Kidney (tissue), 14 donors: ENCODE measurements around the gene AP2A1. TPM values are rescaled to one million over a fixed set of nuclear protein-coding genes. Genes with fewer than 3 reads are reported as not detected.
A peak's percentile ranks its signal among the peaks of the same experiment; 100 is the strongest.

Source experiments
- DNase-seq, 5 donors: peaks; one replicate each; pipeline ENCODE4 v3.0.0-alpha.2; 2013 to 2020
- FAIRE-seq: peaks from 2 replicates; lab custom pipeline; 2012; peaks lifted over from hg19 to GRCh38; lab: Jason Lieb, UNC
- H3K27ac ChIP-seq, 2 donors: one replicate each; pipeline ENCODE4 v1.7.0; 2013; ENCODE audit warnings: low read depth in 2 of 2, low read length in 2 of 2, inconsistent platforms in 1 of 2
- H3K27me3 ChIP-seq: one replicate; pipeline ENCODE4 v1.7.1; 2013; ENCODE audit warnings: low read length, inconsistent platforms; ENCODE audit not compliant: control insufficient read depth, insufficient read depth
- H3K36me3 ChIP-seq, 3 donors: one replicate each; pipeline versions ENCODE4 v1.7.0 to v1.7.1; 2013; ENCODE audit warnings: low read length in 3 of 3, control low read depth in 1 of 3, inconsistent platforms in 1 of 3; ENCODE audit not compliant: insufficient read depth in 3 of 3, control insufficient read depth in 2 of 3
- H3K4me1 ChIP-seq, 3 donors: one replicate each; pipeline versions ENCODE4 v1.7.0 to v1.7.1; 2013; ENCODE audit warnings: low read length in 3 of 3, inconsistent platforms in 1 of 3, low read depth in 1 of 3; ENCODE audit not compliant: control insufficient read depth in 2 of 3, insufficient read depth in 2 of 3
- H3K4me3 ChIP-seq, 3 donors: one replicate each; pipeline versions ENCODE4 v1.7.0 to v1.8.1; 2013; ENCODE audit warnings: low read length in 3 of 3, control low read depth in 1 of 3, inconsistent platforms in 1 of 3
- H3K9ac ChIP-seq, 3 donors: one replicate each; pipeline versions ENCODE4 v1.7.0 to v1.7.1; 2013; ENCODE audit warnings: low read length in 3 of 3, control low read depth in 1 of 3, inconsistent platforms in 1 of 3
- H3K9me3 ChIP-seq, 3 donors: one replicate each; pipeline versions ENCODE4 v1.7.0 to v1.7.1; 2013; ENCODE audit warnings: low read length in 3 of 3, control low read depth in 1 of 3, inconsistent platforms in 1 of 3; ENCODE audit not compliant: control insufficient read depth in 2 of 3, insufficient read depth in 1 of 3
- CTCF ChIP-seq: IDR thresholded peaks from 3 replicates; pipeline ENCODE4 v1.5.1; 2012; ENCODE audit warnings: mild to moderate bottlenecking, moderate library complexity, borderline replicate concordance; ENCODE audit not compliant: insufficient read depth; ENCODE audit errors: extremely low read depth
- intact Hi-C: fragments of 100-400 bp; cut with DNase I; formaldehyde crosslinking; loops from one replicate; pipeline ENCODE4 v1.11.1; 2022
- polyA plus RNA-seq: library from polyadenylated mRNA; stranded (reverse); fragments of 350-450 nt; fragmentation: Illumina TruSeq; extraction: RNeasy Lipid Tissue Mini Kit (QIAGEN cat#74804); gene quantifications from one replicate; pipeline ENCODE4 v1.2.3, GENCODE V29; 2014; ENCODE audit warnings: low read depth, low replicate concordance; ENCODE audit not compliant: insufficient read depth
- total RNA-seq: library from RNA; stranded (reverse); fragmentation: NEBNext Ultra II Directional; extraction: Animal tissue kit (Norgen Biotek cat#: 25700); gene quantifications from one replicate; pipeline ENCODE4 v1.2.1, GENCODE V29; 2021
- donor health status: control.
- donor health status: control.
- donor health status: control.
- donor health status: control.
- donor health status: control.
- donor health status: DM: yes; HTN: yes; CAD: no.
- donor health status: Normal renal cell carcinoma (clear cell type).

Gene AP2A1
- total and polyA plus RNA-seq, 2 donors from 2014 or later, result 32.0 to 70.0 TPM

GRCh38 chr19:49746206-49746958 is 20.4 kb upstream of the AP2A1 start:
- Histone ChIP-seq H3K4me1 (no peaks in the 10 kb centered on the region), H3K27ac (no peak overlapping the region), H3K27me3 (no peaks in the 10 kb centered on the region), H3K4me3 (no peak overlapping the region), H3K36me3 (no peaks in the 10 kb centered on the region), H3K9ac (no peak overlapping the region), H3K9me3 (no peaks in the 10 kb centered on the region)
- intact Hi-C loops, result no loop called here
- TF ChIP-seq CTCF, result no peak
- FAIRE-seq (no peak), DNase-seq (peak; percentile 27 to 85 (median 39))

GRCh38 chr19:49749055-49749716 is 17.6 kb upstream of the AP2A1 start:
- intact Hi-C loops, result no loop called here
- Histone ChIP-seq H3K27ac (no peak overlapping the region), H3K9me3 (no peaks in the 10 kb centered on the region), H3K9ac (no peak overlapping the region), H3K4me3 (no peak overlapping the region), H3K4me1 (no peaks in the 10 kb centered on the region), H3K36me3 (no peaks in the 10 kb centered on the region), H3K27me3 (no peaks in the 10 kb centered on the region)
- no peak for FAIRE-seq
- no peak for TF ChIP-seq CTCF
- peak in 1 of 5 donors; percentile 7 for DNase-seq

GRCh38 chr19:49749771-49750170 is 17.0 kb upstream of the AP2A1 start:
- Histone ChIP-seq H3K9ac (no peak overlapping the region), H3K27ac (no peak overlapping the region), H3K36me3 (no peaks in the 10 kb centered on the region), H3K4me1 (no peaks in the 10 kb centered on the region), H3K9me3 (no peaks in the 10 kb centered on the region), H3K27me3 (no peaks in the 10 kb centered on the region), H3K4me3 (no peak overlapping the region)
- FAIRE-seq (no peak), DNase-seq (no peak)
- TF ChIP-seq CTCF, result no peak
- intact Hi-C loops, result no loop called here
